NCI-H2196 (cell line): ENCODE data around the gene ZYG11B.
A peak's percentile ranks its signal among the peaks of the same experiment; 100 is the strongest.
"Not testable (repeated sequence)": the region's sequence is repeated elsewhere in the genome, so short reads cannot be mapped to it uniquely, and the experiment has no call there.

Source experiments
- DNase-seq: peaks from one replicate; lab custom pipeline; 2025; ENCODE audit not compliant: unreplicated experiment; lab: John Stamatoyannopoulos, UW

Gene ZYG11B

GRCh38 chr1:52726265-52727113 lies at the start of gene ZYG11B:
Gene ZYG11B (plus strand): TSS chr1:52726453. CDS start chr1:52726654, 201 bp downstream.
- DNase-seq, result peak; percentile 92

- no peak for DNase-seq
These were observed 49.0 kb upstream of the ZYG11B start for GRCh38 chr1:52677076-52677806.

- DNase-seq, result no peak
These were observed 47.2 kb upstream of the ZYG11B start for GRCh38 chr1:52679048-52679447.

- DNase-seq, result no peak
These were observed 46.8 kb upstream of the ZYG11B start for GRCh38 chr1:52679498-52679897.

- no peak for DNase-seq
These were observed 45.9 kb upstream of the ZYG11B start for GRCh38 chr1:52680353-52680752.

- DNase-seq, result no peak
These were observed 45.1 kb upstream of the ZYG11B start for GRCh38 chr1:52681136-52681535.

- DNase-seq, result no peak
These were observed 42.8 kb upstream of the ZYG11B start for GRCh38 chr1:52683367-52683940.

GRCh38 chr1:52684545-52684944 lies 41.7 kb upstream of the ZYG11B start:
- no peak for DNase-seq

GRCh38 chr1:52686261-52686751 lies 39.9 kb upstream of the ZYG11B start:
- peak; percentile 69 for DNase-seq

GRCh38 chr1:52686830-52687229 lies 39.4 kb upstream of the ZYG11B start:
- DNase-seq, result no peak

GRCh38 chr1:52691821-52692220 lies 34.4 kb upstream of the ZYG11B start:
- DNase-seq, result no peak

GRCh38 chr1:52692697-52693096 lies 33.6 kb upstream of the ZYG11B start:
- DNase-seq, result no peak

GRCh38 chr1:52693351-52693750 lies 32.9 kb upstream of the ZYG11B start:
- not testable (repeated sequence) for DNase-seq

- no peak for DNase-seq
These were observed 32.4 kb upstream of the ZYG11B start for GRCh38 chr1:52693843-52694242.

- no peak for DNase-seq
These were observed 30.6 kb upstream of the ZYG11B start for GRCh38 chr1:52695627-52696026.

GRCh38 chr1:52697795-52698674 lies 28.2 kb upstream of the ZYG11B start, which contains the start of gene COA7:
Gene COA7 (minus strand): TSS chr1:52698347. CDS start chr1:52698326, 21 bp downstream.
- peak; percentile 93 for DNase-seq

- DNase-seq, result peak; percentile 75
These were observed 23.1 kb upstream of the ZYG11B start for GRCh38 chr1:52702886-52703787.

GRCh38 chr1:52706136-52706670 lies 20.1 kb upstream of the ZYG11B start:
- DNase-seq, result no peak
